B cell (primary cell): ENCODE measurements around the gene SPATA20.

ENCODE experiments used
- CTCF ChIP-seq: fragments of 200-600 bp; IDR thresholded peaks from one replicate; pipeline ENCODE4 v1.8.0; 2022; ENCODE audit warnings: antibody characterized with exemption, mild to moderate bottlenecking
- EZH2 ChIP-seq: IDR thresholded peaks from 2 replicates; pipeline ENCODE4 v1.6.1; 2012; ENCODE audit warnings: borderline replicate concordance, low read depth, mild to moderate bottlenecking, moderate library complexity, low read length; ENCODE audit not compliant: insufficient read depth, poor library complexity, severe bottlenecking

GRCh38 chr17:50499270-50499669 is 47.7 kb upstream of the SPATA20 start:
- no peak for TF ChIP-seq EZH2
- no peak for TF ChIP-seq CTCF
